Measurements from ENCODE around the gene MCRIP2. TPM values are rescaled to one million over a fixed set of nuclear protein-coding genes. Genes with fewer than 3 reads are reported as not detected.

MCRIP2 gene
- total and polyA plus RNA-seq, 11 donors: 52.3 to 321 (median 97.0) TPM

DNA sequence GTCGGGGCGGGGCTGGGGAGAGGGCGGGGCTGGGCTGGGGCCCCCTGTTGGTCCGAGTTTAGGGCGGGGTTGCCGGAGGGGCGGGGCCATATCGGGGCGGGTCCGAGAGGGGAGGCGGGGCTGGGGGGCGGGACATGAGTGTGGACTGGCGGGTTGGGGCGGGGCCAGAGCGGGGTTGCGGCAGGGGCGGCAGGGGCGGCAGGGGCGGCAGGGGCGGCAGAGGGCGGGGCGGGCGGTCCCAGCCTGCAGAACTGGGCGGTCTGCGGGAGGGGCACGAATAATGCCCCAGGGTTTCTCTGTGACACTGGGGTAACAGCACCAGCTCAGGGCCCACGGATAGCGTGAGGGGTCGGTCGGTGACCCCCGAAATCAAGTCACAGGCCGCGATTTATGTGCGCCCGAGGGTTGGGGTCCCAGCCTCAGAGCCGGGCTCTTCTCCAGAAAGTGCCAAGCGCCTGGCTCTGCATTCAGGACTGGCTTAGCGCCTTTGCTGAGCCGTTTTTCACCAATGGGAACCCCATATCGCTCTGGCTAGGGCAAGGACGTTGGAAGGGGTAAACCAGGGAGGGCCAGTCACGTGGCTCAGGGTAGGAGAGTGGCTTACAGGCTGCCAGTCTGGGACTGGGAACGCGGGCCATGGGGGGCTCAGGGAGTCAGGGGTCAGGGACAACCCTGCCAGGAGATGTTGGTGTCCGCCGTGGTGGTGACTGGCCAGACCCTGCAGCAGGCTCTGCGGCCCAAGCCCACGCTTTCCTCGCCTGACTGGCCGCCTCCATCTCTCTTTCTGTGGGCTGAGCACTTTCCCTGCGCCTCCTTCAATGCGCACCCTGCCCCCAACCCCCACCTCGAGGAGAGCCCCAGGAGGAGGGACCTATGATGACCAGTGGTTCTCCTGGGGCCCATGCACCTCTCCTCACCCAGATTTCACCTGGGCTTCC lies 4.3 kb upstream of the MCRIP2 start:
- Histone ChIP-seq H3K9me3 (no peaks in the 10 kb centered on the region), H3K4me1 (peaks cover 3 to 35% (median 18%) of the 10 kb centered on the region in 12 donors), H3K4me3 (peak overlapping the region; percentile 69 to 94 (median 82)), H3K27ac (peak overlapping the region; percentile 94 to 100 (median 97)), H3K27me3 (no peaks in the 10 kb centered on the region), H3K36me3 (peaks cover 0 to 16% (median 0%) of the 10 kb centered on the region in 9 donors)
- intact Hi-C loops (cut with DNase I): loop anchor here in 1 of 10 donors (2.0 kb wide), 1 partner anchor 47 kb away; the partner anchor contains the start of gene RAB40C
- DNase-seq: peak; percentile 92 to 95 (median 93)
- ATAC-seq: peak; percentile 67 to 85 (median 78)
- TF ChIP-seq, protein P1, sequence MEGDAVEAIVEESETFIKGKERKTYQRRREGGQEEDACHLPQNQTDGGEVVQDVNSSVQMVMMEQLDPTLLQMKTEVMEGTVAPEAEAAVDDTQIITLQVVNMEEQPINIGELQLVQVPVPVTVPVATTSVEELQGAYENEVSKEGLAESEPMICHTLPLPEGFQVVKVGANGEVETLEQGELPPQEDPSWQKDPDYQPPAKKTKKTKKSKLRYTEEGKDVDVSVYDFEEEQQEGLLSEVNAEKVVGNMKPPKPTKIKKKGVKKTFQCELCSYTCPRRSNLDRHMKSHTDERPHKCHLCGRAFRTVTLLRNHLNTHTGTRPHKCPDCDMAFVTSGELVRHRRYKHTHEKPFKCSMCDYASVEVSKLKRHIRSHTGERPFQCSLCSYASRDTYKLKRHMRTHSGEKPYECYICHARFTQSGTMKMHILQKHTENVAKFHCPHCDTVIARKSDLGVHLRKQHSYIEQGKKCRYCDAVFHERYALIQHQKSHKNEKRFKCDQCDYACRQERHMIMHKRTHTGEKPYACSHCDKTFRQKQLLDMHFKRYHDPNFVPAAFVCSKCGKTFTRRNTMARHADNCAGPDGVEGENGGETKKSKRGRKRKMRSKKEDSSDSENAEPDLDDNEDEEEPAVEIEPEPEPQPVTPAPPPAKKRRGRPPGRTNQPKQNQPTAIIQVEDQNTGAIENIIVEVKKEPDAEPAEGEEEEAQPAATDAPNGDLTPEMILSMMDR (IDR thresholded peaks at IDR 0.05): no peak
- no peak for TF ChIP-seq POLR2A (IDR thresholded peaks at IDR 0.05)
- 17 to 72% (median 27%) methylated on average over 7 to 53 of the region's 53 CpGs for WGBS, 4 donors

DNA sequence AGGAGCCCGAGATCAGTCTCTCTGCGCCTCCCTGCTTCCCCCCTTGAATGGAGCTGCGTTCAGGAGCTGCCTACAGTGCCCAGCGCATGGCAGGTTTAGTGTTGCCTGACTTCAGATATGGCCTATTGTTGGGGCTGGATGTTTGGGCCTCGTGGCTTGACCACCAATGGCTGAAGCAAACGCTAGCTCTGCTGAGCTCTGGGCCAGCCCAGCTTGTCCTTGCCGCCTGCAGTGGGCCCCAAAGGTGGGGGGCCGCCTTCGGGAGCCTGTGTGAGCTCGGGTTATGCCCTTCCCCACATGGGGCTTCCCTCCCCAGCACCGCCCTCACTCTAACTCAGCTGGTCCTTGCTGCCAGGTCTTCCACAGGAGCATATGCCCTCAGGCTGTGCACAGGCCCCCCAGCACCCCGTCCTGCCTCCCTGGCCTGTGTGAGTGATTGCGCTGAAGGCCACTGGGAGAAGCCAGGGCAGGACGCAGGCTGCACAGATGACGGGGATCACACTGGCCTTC lies 3.5 kb upstream of the MCRIP2 start:
- DNase-seq (no peak), ATAC-seq (no peak)
- H3K27me3 ChIP-seq: no peaks in the 10 kb centered on the region
- TF ChIP-seq, protein P1 (IDR thresholded peaks at IDR 0.05): no peak
- TF ChIP-seq POLR2A (IDR thresholded peaks at IDR 0.05): no peak
- H3K27ac ChIP-seq: peak overlapping the region in 11 of 12 donors; percentile 32 to 100 (median 93)
- no peaks in the 10 kb centered on the region for H3K9me3 ChIP-seq
- no peak overlapping the region for H3K4me3 ChIP-seq
- intact Hi-C loops (cut with DNase I): no loop called here
- H3K36me3 ChIP-seq: peaks cover 0 to 13% (median 0%) of the 10 kb centered on the region in 9 donors
- WGBS, 4 donors: 72 to 94% (median 78%) methylated on average over 11 to 15 of the region's 15 CpGs
- peaks cover 3 to 43% (median 25%) of the 10 kb centered on the region in 12 donors for H3K4me1 ChIP-seq

DNA sequence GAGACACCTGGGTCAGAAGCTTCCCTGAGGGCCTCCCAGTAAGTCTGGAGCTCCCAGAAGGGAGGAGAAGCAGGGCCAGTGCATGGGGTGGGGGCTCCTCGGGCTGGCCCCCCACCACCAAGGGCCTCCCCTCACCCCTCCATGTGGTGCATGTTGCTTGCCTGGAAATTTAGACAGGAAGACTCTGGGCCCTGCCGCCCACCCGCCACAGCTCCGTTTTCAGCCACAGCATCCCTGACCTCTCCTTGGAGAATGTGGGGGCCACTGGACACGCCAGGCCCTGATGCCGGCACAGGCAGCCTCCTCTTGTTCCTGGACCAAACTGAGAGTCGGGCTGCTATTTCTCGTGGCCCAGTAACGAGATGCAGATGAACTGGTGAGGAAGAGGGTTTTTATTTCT lies 2.8 kb upstream of the MCRIP2 start:
- peaks cover 0 to 5% (median 0%) of the 10 kb centered on the region in 9 donors for H3K36me3 ChIP-seq
- 84 to 91% (median 85%) methylated on average over 6 to 9 of the region's 9 CpGs for WGBS, 4 donors
- no peak overlapping the region for H3K4me3 ChIP-seq
- DNase-seq (no peak), ATAC-seq (no peak)
- H3K27ac ChIP-seq: peak overlapping the region in 8 of 12 donors; percentile 34 to 100 (median 90)
- no peaks in the 10 kb centered on the region for H3K9me3 ChIP-seq
- H3K27me3 ChIP-seq: no peaks in the 10 kb centered on the region
- TF ChIP-seq, protein P1 (IDR thresholded peaks at IDR 0.05): no peak
- TF ChIP-seq POLR2A (IDR thresholded peaks at IDR 0.05): no peak
- intact Hi-C loops (cut with DNase I): no loop called here
- peaks cover 3 to 50% (median 29%) of the 10 kb centered on the region in 12 donors for H3K4me1 ChIP-seq

DNA sequence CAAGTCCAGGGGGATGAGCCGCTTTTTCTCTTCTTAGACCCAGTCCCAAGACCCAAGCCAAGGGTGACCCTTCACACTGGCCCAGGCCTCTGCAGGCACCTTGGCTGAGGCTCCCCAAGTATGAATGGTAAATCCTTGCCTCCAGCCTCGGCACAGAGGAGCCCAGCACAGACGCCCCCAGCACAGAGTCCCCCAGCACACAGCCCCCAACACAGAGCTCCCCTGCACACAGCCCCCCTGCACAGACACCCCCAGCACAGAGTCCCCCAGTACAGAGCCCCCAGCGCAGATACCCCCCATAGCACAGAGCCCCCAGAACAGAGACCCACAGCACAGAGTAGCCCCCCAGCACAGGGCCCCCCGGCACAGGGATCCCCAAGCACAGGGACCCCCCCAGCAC lies 1.0 kb upstream of the MCRIP2 start:
- Histone ChIP-seq H3K27me3 (no peaks in the 10 kb centered on the region), H3K9me3 (no peaks in the 10 kb centered on the region), H3K4me3 (peak overlapping the region in 6 of 12 donors; percentile 62 to 89 (median 76)), H3K36me3 (peaks cover 0 to 3% (median 0%) of the 10 kb centered on the region in 9 donors), H3K4me1 (peaks cover 0 to 57% (median 24%) of the 10 kb centered on the region in 12 donors), H3K27ac (peak overlapping the region in 4 of 12 donors; percentile 17 to 92 (median 70))
- 67 to 89% (median 84%) methylated on average over 3 to 5 of the region's 5 CpGs for WGBS, 4 donors
- intact Hi-C loops (cut with DNase I): loop anchor here in 2 of 10 donors (10.0 kb wide), 1 partner anchor 56 kb away; no protein-coding TSS in a partner anchor
- ATAC-seq: no peak
- DNase-seq: no peak
- TF ChIP-seq POLR2A (IDR thresholded peaks at IDR 0.05): no peak
- TF ChIP-seq, protein P1 (IDR thresholded peaks at IDR 0.05): no peak
